Adipocyte (in vitro differentiated cells): ENCODE data around the gene TAOK1.

Source experiments
- DNase-seq: peaks from one replicate; pipeline ENCODE4 v3.0.0-alpha.2; 2015; ENCODE audit warnings: low read depth
- H3K27me3 ChIP-seq: replicated peaks from 2 replicates; pipeline ENCODE4 v1.7.0; 2013; ENCODE audit warnings: mild to moderate bottlenecking, low read length, moderate library complexity; ENCODE audit not compliant: control insufficient read depth, insufficient read depth
- H3K36me3 ChIP-seq: 2 replicates; pipeline ENCODE4 v1.7.0; 2013; ENCODE audit warnings: low read length, mild to moderate bottlenecking, moderate library complexity; ENCODE audit not compliant: control insufficient read depth, insufficient read depth, severe bottlenecking
- H3K4me1 ChIP-seq: 2 replicates; pipeline ENCODE4 v1.7.0; 2013; ENCODE audit warnings: mild to moderate bottlenecking, low read length, moderate library complexity; ENCODE audit not compliant: control insufficient read depth, insufficient read depth
- H3K4me3 ChIP-seq: 2 replicates; pipeline ENCODE4 v1.7.0; 2013; ENCODE audit warnings: mild to moderate bottlenecking, low read length, moderate library complexity
- H3K9ac ChIP-seq: 2 replicates; pipeline ENCODE4 v1.7.0; 2013; ENCODE audit warnings: mild to moderate bottlenecking, low read length, moderate library complexity
- H3K9me3 ChIP-seq: 2 replicates; pipeline ENCODE4 v1.7.0; 2013; ENCODE audit warnings: mild to moderate bottlenecking, low read length, moderate library complexity; ENCODE audit not compliant: control insufficient read depth

The TAOK1 gene

DNA sequence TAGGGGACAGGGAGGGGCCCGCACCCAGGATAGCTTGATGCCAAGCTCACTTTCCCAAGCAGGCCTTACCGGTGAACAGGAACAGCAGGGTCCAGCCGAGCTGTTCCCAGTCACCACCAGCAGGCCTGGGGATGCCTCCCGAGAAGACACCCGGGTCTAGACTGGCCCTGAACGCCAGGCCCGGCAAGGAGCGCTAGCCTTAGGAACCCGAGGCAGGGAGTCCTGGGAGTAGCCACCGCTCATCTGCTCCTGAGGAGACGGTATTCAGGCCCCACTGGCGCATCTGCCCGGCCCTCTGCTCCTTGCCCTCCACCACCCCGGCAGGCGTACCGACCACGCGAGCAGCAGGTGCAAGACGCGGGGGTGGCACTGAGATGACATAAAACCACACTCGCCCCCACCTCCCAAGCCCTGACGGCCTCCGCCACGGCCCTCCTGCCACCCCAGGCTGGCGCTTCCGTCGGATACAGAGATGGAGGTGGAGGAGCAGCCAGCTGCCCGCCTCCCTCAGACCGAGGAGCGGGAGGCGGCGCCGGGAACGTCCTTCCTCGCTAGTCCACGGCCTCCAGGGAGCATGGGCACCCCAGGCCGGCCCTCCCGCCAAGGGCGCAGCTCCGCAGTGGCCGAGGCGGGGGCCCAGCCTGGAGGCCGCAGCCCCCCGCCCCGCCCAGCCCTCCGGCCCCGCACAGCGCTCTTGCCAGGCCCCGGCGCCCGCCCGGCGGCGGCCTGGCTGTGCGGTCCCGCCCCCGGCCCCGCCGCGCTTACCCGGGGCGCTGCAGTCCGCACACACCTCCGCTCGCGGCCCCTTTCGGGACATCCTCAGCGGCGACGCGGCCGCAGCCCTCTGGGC lies 198.6 kb downstream of the TAOK1 start:
- H3K27me3 ChIP-seq: no peaks in the 10 kb centered on the region
- H3K4me1 ChIP-seq: peaks cover 50% of the 10 kb centered on the region
- no peaks in the 10 kb centered on the region for H3K9me3 ChIP-seq
- peak; percentile 68 for DNase-seq
- H3K36me3 ChIP-seq: no peaks in the 10 kb centered on the region
- peak overlapping the region; percentile 91 for H3K9ac ChIP-seq
- peak overlapping the region; percentile 90 for H3K4me3 ChIP-seq

DNA sequence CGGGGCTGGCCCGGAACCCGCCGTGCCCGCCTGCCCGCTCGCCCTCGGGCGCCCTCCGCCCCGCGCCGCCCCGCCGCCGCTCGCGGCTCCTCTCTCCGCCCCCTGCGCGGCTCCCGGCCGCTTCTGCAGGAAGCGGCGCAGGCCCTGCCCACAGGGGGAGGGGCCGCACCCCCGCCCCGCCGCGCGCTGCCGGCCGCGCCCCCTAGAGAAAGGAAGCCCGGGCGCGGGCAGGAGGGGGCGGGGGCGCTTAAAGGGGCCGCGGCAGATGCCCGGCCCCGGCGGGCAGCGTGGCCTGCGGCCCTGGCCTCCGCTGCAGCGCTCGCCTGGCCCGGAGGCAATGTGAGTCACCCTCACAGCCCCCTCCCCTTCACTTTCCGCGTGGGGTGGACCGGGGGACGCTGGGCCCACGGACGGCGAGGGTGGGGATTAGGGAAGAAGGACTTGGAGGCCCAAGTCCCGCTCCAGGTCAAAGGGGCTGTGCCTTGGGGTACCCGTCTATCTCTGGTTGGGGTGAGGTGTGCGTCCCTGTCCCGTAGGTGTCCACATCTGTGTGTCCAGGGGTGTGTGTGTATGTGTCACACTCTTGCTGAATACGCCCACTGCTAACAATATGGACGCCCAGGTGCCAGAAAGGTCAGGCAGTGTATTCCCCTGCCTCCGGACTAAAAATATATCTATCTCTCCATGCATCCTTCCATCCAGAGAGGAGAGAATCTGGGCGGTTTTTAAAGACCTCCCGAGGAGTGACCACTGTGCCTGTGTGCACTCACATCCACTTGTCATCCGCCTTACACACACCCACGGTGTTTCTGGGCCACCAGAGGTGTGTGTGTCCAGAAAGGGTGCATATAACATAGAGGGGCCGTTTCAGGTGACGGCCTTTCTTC lies 199.6 kb downstream of the TAOK1 start, which contains the start of gene GIT1:
Gene GIT1, minus strand, starts transcription at position 125 of the 887 bp plus-strand sequence. CDS start 270 bp downstream, outside the sequence.
- Histone ChIP-seq H3K27me3 (no peaks in the 10 kb centered on the region), H3K4me1 (peaks cover 60% of the 10 kb centered on the region), H3K9ac (peak within 1 kb of the TSS; percentile 91), H3K36me3 (no peaks in the 10 kb centered on the region), H3K4me3 (peak within 1 kb of the TSS; percentile 90), H3K9me3 (no peaks in the 10 kb centered on the region)
- DNase-seq: peak; percentile 96

DNA sequence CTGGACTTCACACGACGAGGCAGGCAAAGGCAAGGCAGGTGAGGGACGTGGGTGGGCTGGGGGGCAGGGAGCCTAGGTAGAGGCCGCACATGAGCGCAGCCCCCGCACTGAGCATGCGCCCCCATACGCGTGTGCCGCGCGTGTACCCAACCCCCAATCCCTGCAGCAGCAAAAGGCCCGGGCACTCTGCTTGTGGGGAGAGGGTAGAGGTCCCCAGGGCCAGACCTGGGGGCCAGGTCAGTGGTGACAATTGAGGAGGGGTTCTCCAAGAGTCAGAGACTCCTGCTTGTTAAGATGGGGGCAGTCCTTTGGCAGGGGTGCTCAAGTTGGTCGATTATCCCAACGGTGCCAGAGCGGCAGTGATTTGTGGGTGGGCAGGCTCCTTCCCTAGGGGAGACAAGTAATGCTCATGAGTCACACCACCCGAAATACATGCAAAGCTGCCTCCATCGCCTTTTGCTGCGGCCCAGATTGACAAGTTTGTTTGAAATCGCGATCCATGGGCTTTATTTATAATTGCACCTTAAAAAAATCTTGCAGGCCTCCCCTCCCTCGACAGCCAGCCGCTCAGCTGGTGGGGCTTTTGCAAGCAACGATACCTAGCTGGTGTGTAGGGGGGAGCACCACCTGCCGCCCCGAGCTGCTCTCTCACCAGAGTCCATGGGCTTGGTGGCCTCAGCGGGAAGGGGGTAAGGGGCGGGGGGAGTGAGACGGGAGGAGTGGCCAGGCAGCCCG lies 200.4 kb downstream of the TAOK1 start:
- Histone ChIP-seq H3K4me3 (peak overlapping the region; percentile 79), H3K27me3 (no peaks in the 10 kb centered on the region), H3K9ac (peak overlapping the region; percentile 84), H3K36me3 (no peaks in the 10 kb centered on the region), H3K4me1 (peaks cover 68% of the 10 kb centered on the region), H3K9me3 (no peaks in the 10 kb centered on the region)
- peak; percentile 61 for DNase-seq

DNA sequence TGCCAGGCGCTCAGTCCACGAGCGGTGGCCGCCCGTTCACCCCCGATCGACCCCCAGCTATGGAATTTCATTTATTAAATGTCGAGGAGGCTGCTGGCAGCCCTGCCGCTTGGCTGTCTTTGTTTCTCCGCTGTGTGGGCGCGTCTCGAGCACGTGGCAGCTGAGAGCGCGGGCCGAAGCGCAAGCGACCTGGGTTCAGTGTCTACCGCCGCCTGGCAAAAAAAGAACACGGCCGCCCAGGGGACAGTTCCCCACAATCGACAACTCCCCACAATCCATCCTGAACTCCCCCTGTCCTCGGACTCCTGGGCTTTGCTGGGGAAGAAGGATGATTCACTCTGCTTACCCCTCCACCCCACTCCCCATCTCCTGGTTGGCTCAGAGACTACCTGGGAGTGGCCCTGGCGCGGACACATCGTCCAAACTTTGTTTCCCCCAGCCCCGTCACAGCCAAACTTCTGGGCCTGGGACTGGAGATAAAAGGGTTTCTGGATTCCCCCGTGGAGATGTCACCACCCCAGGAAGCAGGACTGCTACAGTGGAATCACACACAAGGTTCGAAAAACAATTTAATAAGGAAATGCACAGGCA lies 201.1 kb downstream of the TAOK1 start:
- no peaks in the 10 kb centered on the region for H3K9me3 ChIP-seq
- H3K4me1 ChIP-seq: peaks cover 74% of the 10 kb centered on the region
- no peaks in the 10 kb centered on the region for H3K27me3 ChIP-seq
- peak overlapping the region; percentile 79 for H3K4me3 ChIP-seq
- no peaks in the 10 kb centered on the region for H3K36me3 ChIP-seq
- peak; percentile 68 for DNase-seq
- H3K9ac ChIP-seq: peak overlapping the region; percentile 84

DNA sequence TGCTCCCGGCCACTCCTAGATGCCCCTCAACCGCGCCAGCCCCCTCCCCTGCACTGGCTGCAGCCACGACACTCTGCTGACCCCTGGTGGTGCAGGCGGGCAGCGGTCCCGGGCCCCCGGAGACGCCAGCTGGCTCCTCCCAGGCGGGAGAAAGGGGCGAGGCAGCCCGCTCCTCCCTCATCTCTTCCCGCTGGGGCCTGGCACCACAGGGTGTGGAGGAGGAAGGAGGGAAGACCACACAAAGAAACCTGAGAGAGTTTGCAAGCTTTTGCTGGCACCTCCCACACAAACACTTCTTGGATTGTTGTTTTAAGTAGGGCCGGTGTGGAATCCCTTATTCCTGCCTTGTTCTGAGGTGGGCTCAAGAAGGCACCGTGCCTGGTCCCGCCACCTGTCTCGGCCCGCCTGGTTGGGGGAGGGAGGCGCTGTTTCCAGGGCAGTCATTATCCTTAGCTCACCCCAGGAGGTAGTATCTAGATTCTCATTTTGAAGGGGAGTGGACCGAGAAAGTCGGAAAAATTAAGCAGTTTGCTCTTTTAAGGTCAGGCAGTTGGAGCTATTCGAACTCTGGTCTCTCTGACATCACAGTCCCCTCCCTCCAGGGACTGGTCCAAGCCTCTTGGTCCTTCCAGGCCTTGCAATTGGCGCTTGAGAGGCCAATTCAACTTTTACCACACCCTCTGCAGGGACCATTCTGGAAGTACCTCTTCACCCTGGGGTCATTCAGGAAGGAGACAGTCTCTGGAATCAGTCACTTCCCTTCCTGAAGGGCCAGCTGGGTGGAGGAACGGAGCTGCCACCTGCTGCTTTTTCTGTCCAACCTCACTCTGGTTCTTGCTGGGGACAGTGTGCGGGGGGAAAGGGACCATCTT lies 201.8 kb downstream of the TAOK1 start:
- Histone ChIP-seq H3K36me3 (no peaks in the 10 kb centered on the region), H3K4me1 (peaks cover 76% of the 10 kb centered on the region), H3K9ac (peak overlapping the region; percentile 84), H3K4me3 (peak overlapping the region; percentile 79), H3K27me3 (no peaks in the 10 kb centered on the region), H3K9me3 (no peaks in the 10 kb centered on the region)
- DNase-seq: peak; percentile 95

DNA sequence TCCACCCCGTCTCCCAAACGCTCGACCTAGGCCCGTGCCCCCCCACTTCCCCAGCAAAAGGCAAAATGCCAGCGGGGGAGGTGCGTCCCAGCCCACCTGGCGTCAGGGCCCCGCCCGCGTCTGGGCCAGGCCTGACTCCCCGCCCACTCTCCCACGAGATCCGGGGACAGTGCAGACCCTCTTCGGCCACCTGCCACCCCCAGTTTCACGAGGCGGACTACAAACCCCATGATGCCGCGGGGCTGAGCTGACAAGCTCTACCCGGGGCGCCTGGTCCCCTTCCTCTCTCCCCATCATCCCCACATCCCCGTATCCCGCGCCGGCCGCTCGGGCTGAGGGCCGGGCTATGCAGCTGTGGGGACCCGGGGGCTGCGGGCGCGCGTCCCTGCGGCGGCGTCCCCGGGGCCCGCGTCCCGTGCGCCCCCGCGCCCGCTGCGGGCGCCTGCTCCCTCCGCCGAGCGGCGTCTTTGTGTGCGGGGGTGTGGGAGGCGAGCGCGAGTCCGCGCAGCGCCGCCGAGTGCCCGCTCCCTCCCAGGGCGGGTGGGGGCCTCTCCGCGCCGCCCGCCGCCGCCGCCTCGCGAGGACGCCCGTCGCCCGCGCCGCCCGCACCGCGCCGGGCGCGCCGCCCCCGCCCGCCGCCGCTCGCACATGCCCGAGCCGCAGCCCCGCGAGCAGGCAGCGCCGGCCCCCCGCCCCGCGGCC lies 202.8 kb downstream of the TAOK1 start, which contains the start of gene ANKRD13B:
Gene ANKRD13B, plus strand, starts transcription at position 283 of the 702 bp plus-strand sequence. CDS start 490 bp downstream, outside the sequence.
- peak within 1 kb of the TSS; percentile 80 for H3K4me3 ChIP-seq
- H3K27me3 ChIP-seq: no peaks in the 10 kb centered on the region
- no peaks in the 10 kb centered on the region for H3K36me3 ChIP-seq
- no peaks in the 10 kb centered on the region for H3K9me3 ChIP-seq
- DNase-seq: peak; percentile 66
- H3K9ac ChIP-seq: peak within 1 kb of the TSS; percentile 72
- peaks cover 72% of the 10 kb centered on the region for H3K4me1 ChIP-seq

DNA sequence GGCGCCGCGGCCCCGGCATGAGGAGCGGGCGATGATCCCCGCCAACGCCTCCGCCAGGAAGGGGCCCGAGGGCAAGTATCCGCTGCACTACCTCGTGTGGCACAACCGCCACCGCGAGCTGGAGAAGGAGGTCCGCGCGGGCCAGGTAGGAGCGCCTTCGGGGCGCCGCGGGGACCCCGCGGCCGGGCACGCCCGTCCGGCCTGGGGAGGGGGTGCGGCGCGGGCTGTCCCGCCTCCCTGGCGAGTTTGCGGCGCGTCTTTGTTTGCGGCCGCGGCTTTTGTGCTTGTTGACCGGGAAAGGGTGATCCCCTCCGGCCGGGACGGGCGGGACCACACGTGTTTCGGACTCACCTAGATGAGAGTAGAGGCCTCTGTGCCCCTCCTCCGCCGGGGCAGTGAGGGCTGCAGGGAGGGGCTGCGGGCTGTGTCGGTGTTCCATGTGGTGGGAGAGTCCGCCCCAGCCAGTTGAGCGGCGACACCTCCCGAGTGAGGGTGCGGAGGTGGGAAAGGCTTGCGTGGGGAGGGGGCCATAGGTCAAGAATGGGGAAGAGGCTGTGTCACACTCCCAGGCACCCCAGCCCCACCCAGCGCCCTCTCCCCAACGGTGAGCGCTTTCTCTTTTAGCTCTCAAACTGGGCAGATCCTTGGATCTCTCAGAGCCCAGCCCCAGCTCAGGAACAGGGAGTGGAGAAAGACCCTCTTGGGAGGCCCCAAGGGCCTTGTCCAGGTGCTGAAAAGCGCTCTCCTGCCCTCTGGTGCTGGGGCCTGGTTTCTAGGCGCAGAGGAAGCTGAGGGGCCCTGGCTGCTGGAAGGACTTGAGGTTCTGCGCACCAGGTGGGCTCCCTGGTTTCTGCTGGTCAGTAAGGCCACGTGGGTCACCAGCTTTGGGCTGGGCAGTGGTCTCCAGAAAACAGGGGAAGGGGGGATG lies 203.7 kb downstream of the TAOK1 start:
- Histone ChIP-seq H3K4me1 (peaks cover 66% of the 10 kb centered on the region), H3K4me3 (peak overlapping the region; percentile 80), H3K36me3 (no peaks in the 10 kb centered on the region), H3K27me3 (no peaks in the 10 kb centered on the region), H3K9ac (peak overlapping the region; percentile 72), H3K9me3 (no peaks in the 10 kb centered on the region)
- DNase-seq: peak; percentile 60

DNA sequence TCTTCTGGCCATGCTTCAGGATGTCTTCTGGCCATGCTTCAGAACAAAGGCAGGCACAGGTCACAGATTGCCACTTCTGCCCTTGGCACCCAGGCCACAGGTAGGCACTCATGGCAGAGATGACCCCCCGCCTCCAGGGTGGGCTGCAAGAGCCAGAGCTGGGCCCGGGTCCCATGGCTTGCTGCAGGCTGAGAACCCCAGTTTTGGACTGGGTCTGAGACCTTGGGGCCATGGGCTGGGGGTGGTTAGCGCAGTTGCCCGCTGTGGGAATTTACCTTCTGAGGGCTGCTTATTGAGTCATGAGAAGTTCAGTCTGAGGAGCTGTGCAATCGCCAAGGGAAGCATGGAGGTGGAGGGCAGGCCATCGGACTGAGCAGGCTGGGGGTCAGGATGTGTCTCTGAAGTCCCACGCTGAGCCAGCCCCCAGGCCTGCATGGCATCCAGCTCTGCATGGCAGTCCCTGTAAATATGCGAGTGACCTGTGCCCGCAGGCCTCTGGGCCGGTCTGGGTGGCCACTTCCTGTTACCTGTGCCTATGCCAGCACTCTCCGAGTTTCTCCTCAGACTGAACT lies 204.4 kb downstream of the TAOK1 start:
- peaks cover 66% of the 10 kb centered on the region for H3K4me1 ChIP-seq
- no peak for DNase-seq
- H3K9ac ChIP-seq: no peak overlapping the region

More for the DNA sequence above, 204.4 kb downstream of the TAOK1 start:
- H3K4me3 ChIP-seq: peak overlapping the region; percentile 80
- no peaks in the 10 kb centered on the region for H3K27me3 ChIP-seq
- no peaks in the 10 kb centered on the region for H3K36me3 ChIP-seq
- H3K9me3 ChIP-seq: no peaks in the 10 kb centered on the region
